ENCODE data around the gene EPHB2. TPM values are rescaled to one million over a fixed set of nuclear protein-coding genes. Genes with fewer than 3 reads are reported as not detected.
A peak's percentile ranks its signal among the peaks of the same experiment; 100 is the strongest.

The EPHB2 gene
- total RNA-seq, 2 donors from 2014 or later: 0.04 TPM; not detected in 1

DNA sequence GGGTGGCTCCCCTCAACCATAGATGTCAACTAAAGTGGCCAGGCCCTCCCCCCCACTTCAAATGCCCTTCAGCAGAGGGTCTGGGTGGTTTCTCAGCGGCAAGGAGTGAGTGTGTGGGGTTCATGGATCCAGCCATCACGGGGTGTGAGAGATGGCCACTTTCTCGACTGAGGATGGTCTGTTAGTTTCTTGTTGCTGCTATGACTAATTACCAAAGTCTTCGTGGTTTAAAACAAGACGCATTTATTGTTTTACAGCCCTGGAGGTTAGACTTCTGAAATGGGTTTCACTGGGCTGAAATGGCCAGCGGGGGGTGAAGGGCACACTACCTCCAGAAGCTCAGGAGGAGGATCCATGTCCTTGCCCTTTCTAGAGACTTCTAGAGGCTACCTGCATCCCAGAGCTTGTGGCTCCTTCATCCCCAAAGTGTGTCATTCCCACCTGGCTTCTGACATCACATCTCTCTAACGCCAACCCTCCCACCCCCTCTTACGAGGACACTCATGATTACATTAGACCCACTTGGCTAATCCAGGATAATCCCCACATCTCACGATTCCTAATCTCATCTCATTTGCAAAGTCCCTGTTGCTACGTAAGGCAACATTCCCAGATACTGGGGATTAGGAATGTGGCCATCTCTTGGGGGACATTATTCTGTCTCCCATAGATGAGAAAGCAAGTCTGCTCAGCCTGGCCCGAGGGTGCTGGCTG, 53.0 kb downstream of the EPHB2 start:
- Mint-ChIP-seq H3K4me1 (no peaks in the 10 kb centered on the region), H3K27me3 (peaks cover 3% of the 10 kb centered on the region), H3K4me3 (no peak overlapping the region), H3K27ac (no peak overlapping the region), H3K36me3 (ENCODE audit: low read depth) (no peaks in the 10 kb centered on the region), H3K9me3 (no peaks in the 10 kb centered on the region)
- peak; percentile 46 for ATAC-seq (replicated peaks)

DNA sequence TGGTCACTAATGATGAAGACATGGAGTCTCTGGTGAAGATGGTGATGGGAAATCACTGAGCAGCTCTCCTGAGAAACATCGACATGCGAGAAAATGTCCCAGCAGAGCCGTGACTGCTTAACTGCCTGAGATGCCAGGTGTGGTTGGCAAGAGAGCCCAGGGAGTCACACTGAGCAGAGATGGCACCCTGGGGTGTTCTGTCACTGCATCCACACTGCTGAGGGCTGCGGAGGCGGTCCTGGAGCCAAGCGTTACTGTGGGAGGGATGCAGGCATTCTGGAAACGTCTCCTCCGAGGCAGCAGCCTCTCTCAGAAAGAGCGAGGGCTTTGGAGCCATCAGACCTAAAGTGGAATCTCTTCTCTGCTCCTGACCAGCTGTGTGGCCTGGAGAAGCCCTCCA, 57.2 kb downstream of the EPHB2 start:
- Mint-ChIP-seq H3K27me3 (peaks cover 16% of the 10 kb centered on the region), H3K4me1 (no peaks in the 10 kb centered on the region), H3K9me3 (no peaks in the 10 kb centered on the region), H3K4me3 (no peak overlapping the region), H3K27ac (no peak overlapping the region), H3K36me3 (ENCODE audit: low read depth) (no peaks in the 10 kb centered on the region)
- no peak for ATAC-seq (replicated peaks)

DNA sequence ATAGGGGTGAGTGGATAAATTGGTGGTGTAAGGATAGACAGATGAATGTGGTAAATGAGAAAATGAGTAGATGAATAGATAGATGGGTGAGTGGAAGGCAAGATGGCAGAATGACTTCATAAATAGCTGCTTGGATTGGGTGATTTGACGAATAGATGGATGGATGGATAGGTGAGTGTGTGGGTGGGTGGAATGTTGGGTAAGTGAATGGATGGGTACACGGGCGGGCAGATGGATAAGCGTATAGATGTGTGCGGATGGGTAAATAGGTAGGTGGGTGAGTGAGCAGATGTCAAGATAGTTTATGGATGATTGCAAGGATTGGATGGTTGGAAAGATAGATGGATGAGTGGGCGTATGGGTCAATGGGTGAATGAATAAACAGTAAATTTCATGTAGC, 59.3 kb downstream of the EPHB2 start:
- Mint-ChIP-seq H3K4me1 (no peaks in the 10 kb centered on the region), H3K4me3 (no peak overlapping the region), H3K27ac (no peak overlapping the region), H3K27me3 (peaks cover 16% of the 10 kb centered on the region), H3K9me3 (no peaks in the 10 kb centered on the region), H3K36me3 (ENCODE audit: low read depth) (no peaks in the 10 kb centered on the region)
- no peak for ATAC-seq (replicated peaks)

DNA sequence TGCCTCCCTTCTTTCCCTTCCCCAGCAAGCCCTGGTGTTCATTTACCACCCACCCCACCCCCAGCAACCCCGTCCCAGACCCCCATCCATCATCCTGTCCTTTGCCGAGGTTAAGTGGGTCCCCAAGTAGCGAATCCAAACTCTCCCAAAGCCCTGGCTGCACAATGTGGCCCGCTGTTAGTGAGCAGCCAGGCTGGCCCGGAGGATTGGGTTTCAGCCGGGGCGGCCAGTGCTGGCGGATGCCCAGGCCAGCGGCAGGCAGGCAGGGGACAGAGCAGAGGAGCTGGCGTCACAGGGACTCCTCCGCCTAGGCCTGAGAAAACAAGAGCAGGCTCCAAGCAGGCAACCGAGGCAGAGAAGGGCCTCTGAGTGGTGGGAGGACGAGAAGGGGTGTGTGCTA, 61.4 kb downstream of the EPHB2 start:
- Mint-ChIP-seq H3K4me3 (no peak overlapping the region), H3K9me3 (no peaks in the 10 kb centered on the region), H3K36me3 (ENCODE audit: low read depth) (no peaks in the 10 kb centered on the region), H3K27me3 (peaks cover 19% of the 10 kb centered on the region), H3K4me1 (no peaks in the 10 kb centered on the region), H3K27ac (no peak overlapping the region)
- no peak for ATAC-seq (replicated peaks)

DNA sequence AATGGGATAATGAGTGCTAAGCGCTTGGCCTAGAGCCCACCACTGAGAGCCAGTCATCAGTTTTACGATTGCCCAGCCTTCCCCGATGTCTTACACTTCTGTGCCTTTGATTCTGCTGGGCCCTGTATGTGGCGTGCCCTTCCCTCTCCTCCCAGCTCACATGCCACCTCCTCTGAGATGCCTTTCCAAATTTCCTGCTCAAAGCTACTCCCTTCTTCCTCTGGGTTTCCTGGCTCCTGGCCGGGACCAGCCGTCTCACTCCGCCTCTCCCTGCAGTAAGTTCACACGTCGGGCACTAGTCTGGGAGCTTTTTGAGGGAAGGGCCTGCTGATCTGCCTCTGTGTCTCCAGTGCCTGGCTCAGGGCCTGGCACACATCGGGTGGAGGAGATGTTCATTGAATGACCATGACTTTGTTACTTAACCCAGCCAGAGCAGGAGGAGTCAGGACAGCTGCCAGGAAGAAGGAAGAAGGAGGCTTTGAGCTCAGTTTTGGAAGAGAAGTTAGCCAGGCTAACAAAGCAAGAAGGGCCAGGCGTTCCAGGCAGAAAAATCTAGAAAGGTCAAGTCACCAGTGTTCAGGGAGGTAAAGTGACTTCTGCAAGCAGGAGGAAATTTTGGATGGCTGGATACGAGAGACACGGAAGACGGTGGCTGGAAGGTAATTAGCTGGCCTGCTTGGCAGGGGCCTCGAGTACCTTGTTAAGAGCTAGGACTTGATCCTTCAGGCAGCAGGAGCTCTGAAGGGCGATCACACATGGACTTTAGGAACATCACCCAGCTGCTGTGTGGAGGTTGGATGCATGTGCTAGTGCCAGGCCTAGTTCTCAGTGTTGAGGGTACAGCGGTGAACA, 63.6 kb downstream of the EPHB2 start:
- Mint-ChIP-seq H3K9me3 (no peaks in the 10 kb centered on the region), H3K27ac (no peak overlapping the region), H3K36me3 (ENCODE audit: low read depth) (no peaks in the 10 kb centered on the region), H3K27me3 (peaks cover 23% of the 10 kb centered on the region), H3K4me1 (no peaks in the 10 kb centered on the region), H3K4me3 (no peak overlapping the region)
- ATAC-seq (replicated peaks): no peak

DNA sequence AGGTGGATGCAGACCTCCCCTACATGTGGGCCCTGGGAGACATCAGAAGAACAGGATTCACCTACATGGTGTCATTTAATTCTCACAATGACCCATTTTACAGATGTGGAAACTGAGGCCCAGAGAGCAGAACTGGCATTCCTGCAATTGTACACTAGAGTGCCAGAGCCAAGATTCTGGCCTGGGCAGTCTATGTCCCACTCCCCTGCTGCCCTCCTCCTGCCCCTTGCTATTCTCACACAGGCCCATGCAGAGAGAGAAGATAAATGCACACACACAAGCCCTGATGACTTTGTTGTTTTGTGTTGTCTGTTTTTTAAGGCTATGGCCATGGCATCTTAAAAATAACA, 64.2 kb downstream of the EPHB2 start:
- Mint-ChIP-seq H3K4me3 (no peak overlapping the region), H3K36me3 (ENCODE audit: low read depth) (no peaks in the 10 kb centered on the region), H3K9me3 (no peaks in the 10 kb centered on the region), H3K27me3 (peaks cover 20% of the 10 kb centered on the region), H3K4me1 (no peaks in the 10 kb centered on the region), H3K27ac (no peak overlapping the region)
- no peak for ATAC-seq (replicated peaks)

DNA sequence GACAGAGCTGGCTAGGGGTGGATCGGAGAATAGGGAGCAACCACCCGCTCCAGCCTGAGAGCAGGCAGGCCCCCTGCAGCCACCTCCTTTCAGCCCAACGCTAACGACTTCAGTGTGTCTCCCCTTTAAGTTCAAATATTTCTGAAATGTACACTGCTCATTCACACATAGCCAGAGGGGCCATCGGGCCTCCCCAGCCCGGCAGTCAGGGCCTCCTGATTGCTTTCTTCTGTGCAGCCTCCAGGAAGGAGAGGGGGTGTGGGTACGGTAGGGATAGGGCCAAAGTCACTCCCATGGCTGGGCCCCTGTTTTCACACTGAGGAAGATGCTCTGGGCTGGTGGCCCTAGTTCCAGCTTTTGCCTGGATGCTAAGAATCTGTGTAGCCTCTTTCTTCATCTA, 64.8 kb downstream of the EPHB2 start:
- Mint-ChIP-seq H3K4me1 (no peaks in the 10 kb centered on the region), H3K27me3 (peaks cover 18% of the 10 kb centered on the region), H3K36me3 (ENCODE audit: low read depth) (no peaks in the 10 kb centered on the region), H3K9me3 (no peaks in the 10 kb centered on the region), H3K4me3 (no peak overlapping the region), H3K27ac (no peak overlapping the region)
- ATAC-seq (replicated peaks): no peak

DNA sequence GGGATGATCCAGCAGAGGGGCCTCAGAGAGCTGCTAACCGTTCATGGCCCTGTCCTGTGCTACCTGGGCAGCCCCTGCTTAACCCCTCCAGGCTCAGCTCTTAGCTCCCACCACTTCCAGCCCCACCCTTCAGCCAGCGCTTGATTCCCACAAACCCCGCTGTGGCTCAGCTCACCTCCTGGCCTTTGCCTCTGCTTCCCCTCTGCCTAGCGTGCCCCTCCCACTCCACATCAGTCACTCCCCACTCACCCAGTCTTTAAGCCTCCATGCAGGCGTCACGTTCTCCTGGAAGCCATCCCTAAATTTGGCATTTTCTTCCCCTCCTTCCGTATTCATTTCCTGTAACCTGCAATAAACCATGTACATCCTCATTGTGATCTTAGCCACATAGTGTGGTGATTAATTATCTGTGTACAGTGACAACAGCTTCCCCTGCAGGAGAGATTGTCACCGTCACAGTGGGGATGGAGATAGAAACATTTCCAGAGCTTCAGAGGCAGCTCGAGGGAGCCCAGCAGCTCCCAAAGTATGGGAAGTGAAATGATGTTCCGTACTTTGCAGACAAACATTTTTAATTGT, 65.5 kb downstream of the EPHB2 start:
- Mint-ChIP-seq H3K27me3 (peaks cover 16% of the 10 kb centered on the region), H3K4me3 (no peak overlapping the region), H3K9me3 (no peaks in the 10 kb centered on the region), H3K4me1 (no peaks in the 10 kb centered on the region), H3K36me3 (ENCODE audit: low read depth) (no peaks in the 10 kb centered on the region), H3K27ac (no peak overlapping the region)
- no peak for ATAC-seq (replicated peaks)

DNA sequence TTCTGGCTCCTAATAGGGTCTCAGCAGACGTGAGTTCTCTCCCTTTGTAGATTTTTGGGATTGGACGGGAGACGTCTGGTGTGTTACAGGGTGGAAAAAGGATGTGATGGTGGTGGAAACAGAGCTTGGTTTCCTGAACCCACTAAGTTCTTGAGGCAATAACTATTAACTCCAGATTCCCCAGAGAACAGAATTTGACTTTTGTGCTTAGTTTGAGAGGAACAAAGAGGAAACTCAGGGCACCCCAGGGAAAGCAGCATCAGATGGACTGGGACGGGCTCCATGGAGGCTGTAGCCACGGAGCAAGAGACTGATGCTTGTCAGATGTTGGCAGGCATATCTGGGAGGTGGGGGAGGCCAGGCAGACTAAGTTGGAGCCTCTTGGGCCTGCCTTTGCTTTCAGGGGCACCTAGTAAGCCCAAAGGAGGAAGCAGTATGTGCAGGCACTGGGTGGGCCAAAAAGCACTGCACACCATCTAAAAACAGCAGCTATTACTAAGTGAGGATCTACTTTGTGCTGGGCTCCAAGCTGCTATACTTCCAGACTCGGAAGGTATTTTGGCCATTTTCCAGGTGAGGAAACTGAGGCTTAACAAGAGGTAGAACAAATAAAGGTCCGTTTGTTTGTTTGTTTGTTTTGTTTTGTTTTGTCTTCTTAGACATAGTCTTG, 66.9 kb downstream of the EPHB2 start:
- no peaks in the 10 kb centered on the region for H3K9me3 Mint-ChIP-seq
- no peak overlapping the region for H3K4me3 Mint-ChIP-seq
- H3K4me1 Mint-ChIP-seq: no peaks in the 10 kb centered on the region
- peaks cover 14% of the 10 kb centered on the region for H3K27me3 Mint-ChIP-seq
- H3K27ac Mint-ChIP-seq: no peak overlapping the region
- ATAC-seq (replicated peaks): no peak
- no peaks in the 10 kb centered on the region for H3K36me3 Mint-ChIP-seq (ENCODE audit: low read depth)

DNA sequence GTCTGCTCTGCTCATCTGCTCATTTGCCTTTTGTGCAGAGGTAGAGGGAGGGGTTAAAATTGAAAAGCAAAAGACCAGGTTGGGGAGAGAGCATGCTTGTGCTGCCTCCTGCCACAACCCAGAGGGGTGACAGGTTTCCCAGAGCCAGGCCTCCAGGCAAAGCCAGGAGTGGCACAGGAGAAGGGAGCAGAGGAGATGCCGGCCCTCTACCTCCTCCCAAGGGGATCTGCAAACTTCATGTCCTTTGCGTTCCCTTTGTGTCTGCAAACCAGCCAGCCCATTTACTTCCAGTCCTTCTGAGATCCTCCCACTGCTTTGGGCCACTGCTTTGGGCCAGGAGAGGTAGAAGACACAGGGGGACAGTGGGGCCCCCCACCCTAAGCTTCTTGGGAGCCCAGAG, 67.8 kb downstream of the EPHB2 start:
- Mint-ChIP-seq H3K9me3 (no peaks in the 10 kb centered on the region), H3K27me3 (peaks cover 14% of the 10 kb centered on the region), H3K36me3 (ENCODE audit: low read depth) (no peaks in the 10 kb centered on the region), H3K27ac (no peak overlapping the region), H3K4me1 (no peaks in the 10 kb centered on the region), H3K4me3 (no peak overlapping the region)
- ATAC-seq (replicated peaks): no peak

DNA sequence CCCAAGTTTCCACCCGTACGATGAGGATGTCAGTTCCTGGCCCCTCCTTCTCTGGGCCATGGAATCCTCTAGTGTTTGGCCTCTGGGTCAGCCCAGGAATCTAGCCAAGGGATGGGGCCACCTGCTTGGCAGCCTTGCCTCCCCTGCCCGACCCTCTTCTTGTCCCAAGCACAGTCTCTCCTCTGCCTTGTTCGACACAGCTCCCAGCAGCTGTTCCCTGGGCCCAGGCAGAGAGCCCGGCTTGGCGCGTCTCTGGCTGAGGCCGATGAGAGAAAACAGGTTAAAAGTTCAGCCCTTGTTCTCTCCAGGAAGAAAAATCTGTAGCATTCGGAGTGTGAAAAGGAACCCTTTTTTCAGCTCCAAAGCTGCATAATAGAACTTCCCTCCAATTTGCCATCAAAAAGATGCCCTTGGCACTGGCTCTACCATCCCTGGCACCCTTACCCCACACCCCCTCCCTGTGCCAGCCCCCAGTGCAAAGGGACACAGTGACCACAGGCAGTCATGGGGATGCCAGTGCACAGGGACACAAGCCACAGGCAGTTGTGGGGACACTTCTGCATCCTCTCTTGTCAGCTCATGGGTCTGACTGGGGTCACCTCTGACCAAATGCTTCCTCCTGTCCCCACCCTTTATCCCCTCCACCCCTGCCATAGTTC, 68.4 kb downstream of the EPHB2 start:
- H3K4me1 Mint-ChIP-seq: no peaks in the 10 kb centered on the region
- H3K36me3 Mint-ChIP-seq (ENCODE audit: low read depth): no peaks in the 10 kb centered on the region
- no peak for ATAC-seq (replicated peaks)
- H3K27me3 Mint-ChIP-seq: peaks cover 14% of the 10 kb centered on the region
- H3K4me3 Mint-ChIP-seq: no peak overlapping the region
- no peaks in the 10 kb centered on the region for H3K9me3 Mint-ChIP-seq
- no peak overlapping the region for H3K27ac Mint-ChIP-seq

DNA sequence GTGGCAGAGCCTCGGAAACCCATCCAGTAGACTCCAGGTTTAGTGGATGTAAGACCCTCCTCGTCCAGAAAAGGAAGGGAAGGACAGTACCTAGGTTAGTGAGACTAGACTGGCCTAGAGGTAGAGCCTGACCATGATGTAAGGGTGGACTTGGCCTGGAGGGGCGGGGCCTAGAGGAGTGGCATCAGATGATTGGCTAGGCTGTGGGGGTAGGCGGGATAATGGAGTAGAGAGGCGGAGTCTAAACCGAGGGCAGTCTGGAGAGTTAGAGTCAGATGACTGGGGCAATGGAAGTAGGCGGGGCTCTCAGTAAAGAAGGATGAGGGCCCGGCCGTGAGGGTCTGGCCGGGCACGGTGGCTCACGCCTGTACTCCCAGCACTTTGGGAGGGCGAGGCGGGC, 70.1 kb downstream of the EPHB2 start:
- H3K9me3 Mint-ChIP-seq: no peaks in the 10 kb centered on the region
- no peaks in the 10 kb centered on the region for H3K36me3 Mint-ChIP-seq (ENCODE audit: low read depth)
- H3K4me1 Mint-ChIP-seq: no peaks in the 10 kb centered on the region
- peaks cover 14% of the 10 kb centered on the region for H3K27me3 Mint-ChIP-seq
- no peak for ATAC-seq (replicated peaks)
- H3K4me3 Mint-ChIP-seq: no peak overlapping the region
- H3K27ac Mint-ChIP-seq: no peak overlapping the region

DNA sequence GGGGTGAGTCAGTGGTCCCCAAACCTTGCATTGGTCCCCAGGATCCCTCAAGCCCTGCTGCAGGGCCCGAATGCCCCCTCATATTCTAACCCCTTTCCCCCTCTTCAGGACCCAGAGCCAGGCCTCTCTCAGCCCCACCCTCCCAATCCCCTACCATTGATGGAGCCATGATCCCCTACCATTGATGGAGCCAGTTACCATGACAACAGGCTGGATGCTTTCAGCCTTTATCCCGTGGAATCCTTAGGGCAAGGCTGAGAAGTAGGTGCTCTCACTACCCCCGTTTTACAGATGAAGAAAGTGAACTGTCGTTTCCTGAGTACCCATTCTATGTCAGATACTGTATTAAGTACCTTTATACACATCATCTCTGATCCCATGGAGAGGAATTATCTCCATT, 70.8 kb downstream of the EPHB2 start:
- no peak for ATAC-seq (replicated peaks)
- peaks cover 10% of the 10 kb centered on the region for H3K27me3 Mint-ChIP-seq
- no peaks in the 10 kb centered on the region for H3K9me3 Mint-ChIP-seq
- H3K36me3 Mint-ChIP-seq (ENCODE audit: low read depth): no peaks in the 10 kb centered on the region
- H3K27ac Mint-ChIP-seq: no peak overlapping the region
- no peaks in the 10 kb centered on the region for H3K4me1 Mint-ChIP-seq
- no peak overlapping the region for H3K4me3 Mint-ChIP-seq

DNA sequence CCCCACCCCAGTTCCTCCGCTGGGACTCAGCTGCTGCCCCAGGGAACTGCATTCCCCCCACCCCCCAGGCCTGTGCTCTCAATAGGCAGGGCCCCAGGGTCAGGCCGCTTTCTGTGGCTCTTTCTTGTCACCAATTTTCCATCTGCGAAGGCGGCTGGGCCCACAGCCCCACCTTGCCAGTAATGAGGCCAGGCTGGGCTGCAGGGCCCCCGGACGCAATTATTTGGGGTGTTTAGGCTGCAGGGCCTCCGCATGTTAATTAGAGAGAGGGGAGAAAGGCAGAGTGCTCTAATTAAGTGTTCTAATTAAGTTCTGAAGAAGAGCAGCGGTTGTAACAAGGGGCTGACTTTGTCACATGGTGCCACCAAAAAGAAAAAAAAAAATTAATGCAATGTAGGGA, 71.8 kb downstream of the EPHB2 start:
- no peak for ATAC-seq (replicated peaks)
- no peaks in the 10 kb centered on the region for H3K9me3 Mint-ChIP-seq
- H3K36me3 Mint-ChIP-seq (ENCODE audit: low read depth): no peaks in the 10 kb centered on the region
- no peaks in the 10 kb centered on the region for H3K4me1 Mint-ChIP-seq
- H3K27ac Mint-ChIP-seq: no peak overlapping the region
- peaks cover 5% of the 10 kb centered on the region for H3K27me3 Mint-ChIP-seq
- H3K4me3 Mint-ChIP-seq: no peak overlapping the region

Data from activated T-helper 17 cell treated with anti-CD3 and anti-CD28 coated beads, Interleukin-2, amount 50 U/mL, for 72 hours (primary cell).